Midbrain (tissue), 1 donor: Measurements from ENCODE around the gene ADGRB3.

ENCODE experiments used
- DNase-seq: peaks from one replicate; lab custom pipeline; 2025; lab: John Stamatoyannopoulos, UW

The ADGRB3 gene

GRCh38 chr6:69314531-69314930, 679.4 kb downstream of the ADGRB3 start:
- DNase-seq = no peak

DNA sequence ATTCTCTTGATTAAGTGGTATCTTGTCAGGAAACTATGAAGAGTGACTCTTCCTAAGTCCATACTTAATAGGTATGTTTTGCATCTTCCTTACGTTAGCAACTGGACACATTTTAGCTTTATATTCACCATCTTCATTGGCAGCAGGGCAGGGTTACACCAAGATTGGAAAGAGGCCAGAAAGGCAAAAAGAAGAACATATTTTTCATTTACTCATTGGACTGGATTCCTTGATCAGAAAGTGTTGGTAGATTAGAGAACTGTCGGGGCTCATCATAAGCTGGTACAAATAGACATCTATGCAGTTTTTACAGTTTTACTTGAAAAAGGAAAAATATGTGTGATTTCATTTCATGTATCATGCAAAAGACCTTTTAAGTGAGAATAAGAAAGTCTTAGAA, 696.8 kb downstream of the ADGRB3 start:
- DNase-seq = no peak

- DNase-seq = no peak
Measured at GRCh38 chr6:69337311-69337710, 702.2 kb downstream of the ADGRB3 start.

DNA sequence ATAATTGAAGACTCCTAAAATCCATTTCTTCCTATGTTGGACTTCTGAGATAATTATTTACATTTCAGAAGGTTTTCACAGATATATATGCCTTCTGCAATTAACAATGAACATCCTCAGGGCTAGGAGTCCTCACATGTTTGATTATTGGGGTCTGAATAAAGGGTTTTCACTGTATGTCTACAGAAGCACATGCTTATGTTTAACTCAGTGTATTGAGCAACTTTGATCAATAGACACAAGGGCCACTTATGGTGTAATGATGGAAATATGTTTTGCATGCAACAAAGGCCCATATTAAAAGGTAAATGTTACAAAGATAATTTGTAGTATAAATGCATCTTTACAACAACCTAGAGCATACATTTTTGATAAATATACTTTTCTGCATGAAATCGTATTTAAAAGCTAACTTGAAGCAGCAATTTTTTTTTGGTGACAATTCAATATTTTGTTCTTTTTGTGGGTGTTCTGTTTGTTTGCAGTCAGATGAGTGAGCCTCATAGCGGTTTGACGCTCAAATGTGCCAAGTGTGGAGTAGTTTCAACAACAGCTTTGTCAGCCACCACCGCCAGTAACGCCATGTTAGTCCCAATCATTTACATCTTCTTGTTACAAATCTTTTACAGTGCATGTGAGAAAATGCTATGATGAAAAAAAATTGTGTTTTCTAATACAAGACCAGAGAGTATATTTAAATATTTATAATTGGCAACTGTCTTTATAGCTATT, 703.5 kb downstream of the ADGRB3 start:
- DNase-seq = no peak

- DNase-seq = no peak
Measured at GRCh38 chr6:69339163-69339550, 704.1 kb downstream of the ADGRB3 start.

GRCh38 chr6:69340196-69340595, 705.1 kb downstream of the ADGRB3 start:
- DNase-seq = no peak

GRCh38 chr6:69343851-69344250, 708.8 kb downstream of the ADGRB3 start:
- DNase-seq = peak; percentile 32

- peak; percentile 73 for DNase-seq
Measured at GRCh38 chr6:69349771-69350170, 714.7 kb downstream of the ADGRB3 start.

GRCh38 chr6:69362209-69362608, 727.1 kb downstream of the ADGRB3 start:
- no peak for DNase-seq

- DNase-seq = no peak
Measured at GRCh38 chr6:69366831-69367230, 731.7 kb downstream of the ADGRB3 start.

- DNase-seq = no peak
Measured at GRCh38 chr6:69368613-69369012, 733.5 kb downstream of the ADGRB3 start.

DNA sequence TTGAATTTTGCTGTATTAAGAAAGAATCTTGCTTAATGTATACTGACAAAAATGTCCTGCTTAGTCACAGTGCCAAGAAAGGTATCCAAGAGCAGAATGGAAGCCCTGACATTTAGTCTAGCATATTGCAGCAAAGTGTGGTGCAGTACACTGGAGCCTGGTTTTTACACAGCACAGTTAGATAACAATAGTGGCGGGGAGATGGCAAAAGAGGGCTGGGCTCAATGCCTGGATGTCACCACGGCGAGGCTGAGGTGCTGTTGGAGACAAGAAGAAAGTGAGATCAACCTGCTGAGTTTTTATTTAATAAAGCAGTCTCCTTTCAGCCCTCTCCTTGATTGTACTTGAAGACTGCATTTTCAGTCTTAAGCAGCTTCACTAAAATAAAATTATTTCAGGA, 735.7 kb downstream of the ADGRB3 start:
- DNase-seq = no peak

- DNase-seq = no peak
Measured at GRCh38 chr6:69378326-69378725, 743.2 kb downstream of the ADGRB3 start.

DNA sequence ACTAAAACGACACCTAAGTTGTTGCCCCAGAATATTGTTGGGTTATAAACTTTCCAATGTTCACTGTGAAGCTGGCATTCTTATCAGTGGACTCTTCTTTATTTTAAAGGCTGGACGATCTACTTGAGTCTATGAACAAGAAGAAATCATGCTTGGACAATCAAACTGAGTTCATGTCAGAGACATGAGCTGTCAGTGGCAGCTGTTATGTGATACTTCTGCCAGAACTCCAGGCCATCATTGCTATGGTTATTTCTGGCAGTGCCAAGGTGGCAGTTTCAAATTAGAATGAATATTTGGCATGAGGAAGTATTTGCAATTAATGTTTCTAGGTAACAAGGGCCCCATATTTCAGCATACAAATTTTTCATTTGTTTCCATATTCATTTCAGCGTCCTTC, 744.4 kb downstream of the ADGRB3 start:
- no peak for DNase-seq

DNA sequence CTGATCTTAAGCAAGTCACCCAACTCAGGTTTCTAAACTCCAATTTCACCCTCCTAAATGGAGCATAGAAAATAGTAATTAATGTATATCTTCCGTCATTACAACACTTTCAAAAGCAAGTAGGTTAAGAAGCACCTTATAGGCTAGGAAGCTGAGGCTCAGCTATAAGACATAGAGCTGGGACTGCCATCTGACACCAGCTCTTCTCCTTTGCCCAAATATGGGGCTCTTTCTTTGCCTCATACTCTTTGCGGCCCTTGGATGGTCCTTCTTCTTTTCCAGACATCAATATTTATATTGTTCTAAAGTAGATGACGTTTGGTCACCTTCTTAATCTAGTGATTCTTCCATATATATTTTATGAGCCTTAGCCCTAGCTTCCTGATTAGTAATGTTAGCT, 748.5 kb downstream of the ADGRB3 start:
- DNase-seq = no peak

GRCh38 chr6:69386426-69386825, 751.3 kb downstream of the ADGRB3 start:
- DNase-seq = no peak

DNA sequence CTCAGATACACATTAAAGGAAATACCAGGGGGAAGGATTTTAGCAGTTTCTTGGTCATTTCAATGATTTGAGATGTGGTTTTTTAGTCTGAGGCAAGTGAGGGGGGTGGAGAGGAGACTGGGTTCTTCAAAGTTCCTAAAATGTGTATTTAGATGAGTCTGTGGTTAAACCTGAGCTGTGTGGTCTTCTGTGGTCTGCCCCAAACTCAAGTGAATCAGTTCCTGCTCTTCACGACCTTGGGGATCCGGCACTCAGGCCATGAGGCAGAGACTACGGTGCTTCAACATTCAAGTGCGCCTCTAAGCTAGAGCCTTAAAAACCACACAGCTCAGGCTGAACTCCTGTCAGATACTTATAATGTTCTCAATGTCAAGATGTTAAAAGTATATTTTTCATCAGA, 755.0 kb downstream of the ADGRB3 start:
- DNase-seq = no peak

- no peak for DNase-seq
Measured at GRCh38 chr6:69391106-69391505, 756.0 kb downstream of the ADGRB3 start.

DNA sequence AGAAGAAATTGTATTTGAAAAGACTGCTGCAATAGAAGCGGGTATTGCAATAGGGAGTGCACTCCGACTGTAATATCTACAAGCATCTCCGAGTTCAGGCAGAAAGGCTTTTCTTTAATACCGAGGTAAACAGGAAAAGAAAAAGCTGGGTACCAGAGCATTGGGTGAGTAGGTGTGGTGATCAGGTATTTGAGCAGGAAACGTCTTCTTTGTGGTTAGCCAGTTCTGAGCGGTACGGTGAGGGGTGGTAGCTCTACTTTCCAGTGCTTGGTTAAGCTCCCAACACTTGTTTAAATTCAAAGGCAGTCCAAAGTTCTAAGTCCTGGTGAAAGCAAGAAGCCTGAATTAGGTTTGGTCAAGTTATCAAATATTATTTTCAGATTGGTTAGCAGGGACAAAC, 757.7 kb downstream of the ADGRB3 start:
- no peak for DNase-seq

GRCh38 chr6:69398311-69398710, 763.2 kb downstream of the ADGRB3 start:
- DNase-seq = no peak

DNA sequence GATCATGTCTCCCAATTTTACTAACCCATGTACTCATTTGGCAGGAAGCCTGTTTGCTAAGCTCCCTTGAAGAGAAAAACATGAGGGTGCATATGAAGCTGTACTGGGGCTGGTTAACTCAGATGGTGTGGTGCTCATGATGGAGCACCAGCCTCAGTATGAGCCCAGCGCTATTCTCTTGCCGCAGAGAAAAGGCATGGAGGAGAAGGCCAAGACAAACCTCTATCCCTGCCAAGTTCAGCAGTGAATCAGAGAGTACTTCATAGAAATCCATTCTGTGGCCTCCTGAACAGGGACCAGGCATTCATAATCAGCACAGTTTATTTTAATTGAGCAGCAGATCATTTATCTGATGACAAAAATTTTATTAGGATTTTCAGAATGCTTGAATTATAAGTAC, 763.6 kb downstream of the ADGRB3 start:
- DNase-seq = peak; percentile 15

- no peak for DNase-seq
Measured at GRCh38 chr6:69408886-69409285, 773.8 kb downstream of the ADGRB3 start.

DNA sequence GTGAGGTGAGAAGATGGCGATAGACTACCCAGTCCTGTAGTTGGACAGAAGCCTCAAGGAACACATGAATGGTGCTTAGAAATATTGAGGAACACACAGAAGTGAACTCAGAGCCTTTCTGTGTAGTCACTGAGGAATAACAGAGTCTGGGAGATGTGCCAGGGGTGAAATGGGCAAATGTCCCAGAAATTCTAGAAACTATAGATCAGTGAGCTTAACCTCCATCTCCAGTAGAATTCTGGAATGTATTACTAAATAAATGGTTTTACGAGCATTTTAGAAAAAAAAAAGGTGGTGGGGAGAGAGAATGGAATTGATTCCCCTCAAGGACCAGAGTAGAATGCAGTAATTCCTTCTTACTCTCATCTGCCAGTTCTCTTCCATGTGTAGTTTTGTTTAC, 781.7 kb downstream of the ADGRB3 start:
- DNase-seq = peak; percentile 13

GRCh38 chr6:69421269-69421668, 786.2 kb downstream of the ADGRB3 start:
- DNase-seq = no peak
